ENCODE measurements around the gene DDB1.
"Not testable (repeated sequence)": the region's sequence is repeated elsewhere in the genome, so short reads cannot be mapped to it uniquely, and the experiment has no call there.

Gene DDB1

GRCh38 chr11:61265357-61265756 is 67.5 kb downstream of the DDB1 start:
- DNase-seq = no peak

GRCh38 chr11:61264795-61265194 is 68.1 kb downstream of the DDB1 start:
- no peak for DNase-seq

GRCh38 chr11:61264371-61264770 is 68.5 kb downstream of the DDB1 start:
- DNase-seq = no peak

DNA sequence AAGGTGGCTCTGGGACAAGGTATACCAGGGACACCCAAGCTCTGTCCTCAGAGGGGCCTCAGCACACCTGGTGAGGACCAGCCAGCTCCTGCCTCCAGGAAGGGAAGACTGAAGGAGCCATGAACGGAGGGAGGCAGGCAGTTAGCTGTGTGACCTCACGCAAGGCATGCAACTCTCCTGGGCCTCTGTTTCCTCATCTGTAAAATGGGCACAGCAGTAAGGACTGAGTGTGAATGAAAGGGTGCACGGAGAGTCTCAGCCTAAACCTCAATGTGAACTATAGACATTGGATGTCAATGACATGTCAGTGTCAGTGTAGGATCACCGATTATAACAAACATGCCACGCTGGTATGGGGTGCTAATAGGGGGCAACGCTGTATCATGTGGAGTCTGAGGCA is 73.5 kb downstream of the DDB1 start:
- DNase-seq = no peak

DNA sequence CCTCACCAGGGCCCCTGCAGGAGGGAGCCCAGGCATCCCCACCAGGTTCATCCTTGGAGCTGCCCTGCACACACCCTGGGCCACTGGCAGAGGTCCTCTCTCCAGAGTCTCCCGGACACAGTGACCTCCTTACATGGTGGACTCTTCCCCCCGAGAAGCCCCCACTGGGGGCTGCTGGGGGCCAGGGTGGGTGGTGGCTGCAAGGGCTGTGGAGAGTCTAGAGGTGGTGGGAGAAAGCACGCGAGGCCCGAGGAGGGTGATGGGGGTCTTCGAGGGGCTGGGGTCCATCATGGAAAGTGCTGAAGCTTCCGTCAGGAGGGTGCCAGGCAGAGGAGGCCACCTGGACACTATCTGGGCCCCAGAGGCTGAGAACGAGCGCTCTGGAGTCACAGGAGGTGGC is 74.4 kb downstream of the DDB1 start:
- no peak for DNase-seq

DNA sequence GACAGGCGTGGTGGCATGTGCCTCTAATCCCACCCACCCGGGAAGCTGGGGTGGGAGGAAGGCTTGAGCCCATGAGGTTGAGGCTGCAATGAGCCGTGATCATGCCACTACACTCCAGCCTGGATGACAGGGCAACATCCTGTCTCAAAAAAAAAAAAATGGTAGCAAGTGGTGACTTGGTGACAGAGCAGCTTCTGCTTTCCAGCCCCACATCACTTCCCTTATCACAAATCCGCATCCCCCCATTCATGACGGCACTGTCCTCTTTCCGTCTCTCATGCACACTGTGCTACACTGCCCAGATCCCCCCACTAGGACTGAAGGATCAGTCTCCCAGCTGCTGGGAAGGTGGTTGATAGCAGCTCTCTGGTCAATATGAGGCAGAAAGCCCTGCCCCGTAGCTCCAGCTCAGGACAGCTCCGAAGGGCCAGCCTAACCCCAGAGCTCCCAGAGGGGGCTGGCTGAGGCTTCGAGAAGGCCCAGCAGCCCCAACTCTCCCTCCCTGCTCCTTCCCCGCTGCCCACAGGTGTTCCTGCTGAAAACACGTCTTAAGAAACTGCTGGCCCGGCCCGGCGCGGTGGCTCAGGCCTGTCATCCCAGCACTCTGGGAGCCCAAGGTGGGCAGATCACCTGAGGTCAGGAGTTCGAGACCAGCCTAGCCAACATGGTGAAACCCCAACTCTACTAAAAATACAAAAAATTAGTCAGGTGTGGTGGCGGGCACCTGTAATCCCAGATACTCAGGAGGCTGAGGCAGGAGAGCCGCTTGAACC is 76.0 kb downstream of the DDB1 start:
- no peak for DNase-seq

- DNase-seq = peak; percentile 60
Observed at GRCh38 chr11:61254403-61255025, 78.4 kb downstream of the DDB1 start.

DNA sequence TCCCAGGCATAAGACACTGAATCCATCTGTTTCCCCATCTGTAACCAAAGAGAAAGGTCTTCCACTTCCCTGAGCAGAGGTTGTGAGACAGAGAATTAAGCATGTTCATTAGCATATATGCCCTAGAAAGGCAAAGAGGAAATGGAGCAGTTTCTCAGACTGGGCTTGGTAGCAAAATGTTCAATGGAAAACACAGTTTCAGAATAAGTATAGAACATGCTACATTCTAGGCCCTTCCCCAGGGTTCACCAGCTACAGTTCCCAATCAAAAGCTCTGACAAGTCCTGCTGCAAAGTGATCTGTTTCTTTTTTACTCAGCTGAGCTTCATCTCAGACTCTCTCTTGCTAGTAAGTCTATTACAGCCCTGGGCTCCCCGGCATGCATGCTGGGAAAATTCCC is 80.6 kb downstream of the DDB1 start:
- not testable (repeated sequence) for DNase-seq

DNA sequence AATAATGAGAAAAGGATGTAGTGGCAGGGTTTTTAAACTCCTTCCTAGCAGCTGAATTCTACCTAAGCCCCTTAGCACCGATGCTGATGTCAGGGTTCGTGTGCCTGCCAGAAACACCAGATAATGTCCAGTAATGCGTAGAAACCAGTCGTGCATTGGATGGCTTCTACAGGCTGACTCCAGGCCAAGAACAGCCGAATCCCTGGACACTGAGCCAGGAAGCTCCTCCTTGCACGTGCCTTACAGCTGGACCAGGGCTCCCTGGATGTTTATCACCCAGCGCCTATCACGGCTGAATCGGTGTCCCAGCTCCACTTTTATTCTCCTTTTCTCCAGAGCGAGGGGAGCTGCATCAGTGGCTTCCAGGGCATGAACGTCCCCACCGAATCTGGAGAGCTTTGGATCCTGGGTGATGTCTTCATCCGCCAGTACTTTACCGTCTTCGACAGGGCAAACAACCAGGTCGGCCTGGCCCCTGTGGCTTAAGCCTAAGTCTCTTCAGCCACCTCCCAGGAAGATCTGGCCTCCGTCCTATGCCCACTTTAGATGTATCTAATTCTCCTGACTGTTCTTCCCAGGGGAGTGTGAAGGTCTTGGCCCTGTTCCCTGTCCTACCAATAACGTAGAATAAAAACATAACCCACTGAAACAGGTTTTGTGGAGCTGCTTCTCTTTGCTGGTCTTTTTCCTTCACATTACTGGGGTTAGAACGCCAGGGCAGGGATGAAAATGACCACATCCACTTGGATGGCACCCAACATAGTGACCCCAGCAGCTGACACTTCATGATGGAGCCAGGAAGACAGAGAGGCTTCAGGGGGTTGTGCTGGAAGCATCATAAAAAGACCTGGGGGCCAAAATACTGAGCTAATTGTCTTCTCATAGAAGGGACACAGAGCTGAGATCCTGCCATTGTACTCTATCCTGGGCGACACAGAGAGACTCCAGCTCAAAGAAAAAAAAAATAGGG is 81.8 kb downstream of the DDB1 start:
- DNase-seq = not testable (repeated sequence)
